ENCODE data around the gene ACSL4.

DNA sequence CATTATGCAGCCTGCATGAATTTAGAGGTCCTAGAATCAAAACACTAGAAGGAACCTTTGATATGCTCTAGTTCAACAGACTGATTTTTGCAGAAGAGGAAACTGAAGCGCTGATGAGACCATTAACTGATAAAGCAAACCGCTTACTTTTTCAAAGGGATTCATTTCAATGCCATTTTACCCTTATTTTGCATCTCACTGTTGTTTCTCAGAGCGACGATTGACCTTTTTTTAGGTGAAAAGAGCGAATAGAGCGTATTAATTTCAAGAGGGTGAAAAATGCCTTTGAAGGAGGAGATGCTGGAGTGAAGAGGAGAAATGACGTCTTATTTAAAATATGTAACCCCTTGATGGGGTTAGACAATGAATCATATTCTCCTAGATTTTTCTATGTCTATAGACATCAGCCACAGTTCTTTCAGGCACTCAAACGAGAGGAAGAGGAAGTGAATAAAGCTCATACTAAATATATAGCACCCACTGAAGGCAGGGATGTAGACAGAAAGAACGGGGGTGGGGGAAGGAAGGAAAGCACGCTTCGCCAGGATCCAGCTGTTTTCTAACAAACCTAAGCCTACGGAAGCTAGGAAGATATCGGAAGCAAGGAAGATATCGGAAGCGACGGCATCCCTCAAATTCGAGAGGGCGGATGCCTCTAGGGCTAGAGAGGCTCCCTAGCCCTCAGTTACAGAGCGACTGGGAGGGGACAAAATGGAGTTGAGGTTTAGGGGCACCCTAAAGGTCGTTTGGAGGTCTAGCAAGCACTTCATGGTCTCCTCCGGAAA is 848 bp downstream of the ACSL4 start:
- TF ChIP-seq, protein P1, sequence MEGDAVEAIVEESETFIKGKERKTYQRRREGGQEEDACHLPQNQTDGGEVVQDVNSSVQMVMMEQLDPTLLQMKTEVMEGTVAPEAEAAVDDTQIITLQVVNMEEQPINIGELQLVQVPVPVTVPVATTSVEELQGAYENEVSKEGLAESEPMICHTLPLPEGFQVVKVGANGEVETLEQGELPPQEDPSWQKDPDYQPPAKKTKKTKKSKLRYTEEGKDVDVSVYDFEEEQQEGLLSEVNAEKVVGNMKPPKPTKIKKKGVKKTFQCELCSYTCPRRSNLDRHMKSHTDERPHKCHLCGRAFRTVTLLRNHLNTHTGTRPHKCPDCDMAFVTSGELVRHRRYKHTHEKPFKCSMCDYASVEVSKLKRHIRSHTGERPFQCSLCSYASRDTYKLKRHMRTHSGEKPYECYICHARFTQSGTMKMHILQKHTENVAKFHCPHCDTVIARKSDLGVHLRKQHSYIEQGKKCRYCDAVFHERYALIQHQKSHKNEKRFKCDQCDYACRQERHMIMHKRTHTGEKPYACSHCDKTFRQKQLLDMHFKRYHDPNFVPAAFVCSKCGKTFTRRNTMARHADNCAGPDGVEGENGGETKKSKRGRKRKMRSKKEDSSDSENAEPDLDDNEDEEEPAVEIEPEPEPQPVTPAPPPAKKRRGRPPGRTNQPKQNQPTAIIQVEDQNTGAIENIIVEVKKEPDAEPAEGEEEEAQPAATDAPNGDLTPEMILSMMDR (IDR thresholded peaks at IDR 0.05), result no peak
- TF ChIP-seq FOXM1 (IDR thresholded peaks at IDR 0.05; ENCODE audit: low read depth) (no peak), USF2 (IDR thresholded peaks at IDR 0.05; ENCODE audit: borderline replicate concordance, low read depth, low read length) (no peak)

Data from SK-N-SH (cell line).